Liver (tissue), 9 donors: ENCODE results near the gene TYRP1. TPM values are rescaled to one million over a fixed set of nuclear protein-coding genes. Genes with fewer than 3 reads are reported as not detected.
"Not testable (repeated sequence)": the region's sequence is repeated elsewhere in the genome, so short reads cannot be mapped to it uniquely, and the experiment has no call there.

Source experiments
- DNase-seq: peaks from one replicate; pipeline ENCODE4 v3.0.0-alpha.2; 2017; ENCODE audit warnings: low spot score
- H3K27ac ChIP-seq, 2 donors: one replicate each; pipeline ENCODE4 v1.7.0; 2013; ENCODE audit warnings: inconsistent platforms in 2 of 2, low read length in 2 of 2, control low read depth in 1 of 2, low read depth in 1 of 2, mild to moderate bottlenecking in 1 of 2
- H3K27me3 ChIP-seq, 4 donors: one replicate each; pipeline versions ENCODE4 v1.6.1 to v1.7.0; 2013; ENCODE audit warnings: low read length in 3 of 4, inconsistent platforms in 1 of 4, mild to moderate bottlenecking in 1 of 4, moderate library complexity in 1 of 4; ENCODE audit not compliant: control insufficient read depth in 4 of 4, insufficient read depth in 4 of 4
- H3K36me3 ChIP-seq, 4 donors: one replicate each; pipeline versions ENCODE4 v1.6.1 to v1.7.0; 2013; ENCODE audit warnings: low read length in 3 of 4, mild to moderate bottlenecking in 3 of 4, low read depth in 1 of 4, moderate library complexity in 1 of 4; ENCODE audit not compliant: control insufficient read depth in 4 of 4, insufficient read depth in 3 of 4
- H3K4me1 ChIP-seq, 4 donors: one replicate each; pipeline versions ENCODE4 v1.6.1 to v1.7.0; 2013; ENCODE audit warnings: low read length in 3 of 4, mild to moderate bottlenecking in 3 of 4, moderate library complexity in 1 of 4; ENCODE audit not compliant: control insufficient read depth in 4 of 4, insufficient read depth in 4 of 4
- H3K4me3 ChIP-seq, 3 donors: one replicate each; pipeline versions ENCODE4 v1.6.1 to v1.7.0; 2013; ENCODE audit warnings: low read length in 3 of 3, control low read depth in 1 of 3, low read depth in 1 of 3, mild to moderate bottlenecking in 1 of 3
- H3K9ac ChIP-seq, 2 donors: one replicate each; pipeline ENCODE4 v1.7.0; 2013; ENCODE audit warnings: low read length in 2 of 2, mild to moderate bottlenecking in 2 of 2, moderate library complexity in 2 of 2, control low read depth in 1 of 2, low read depth in 1 of 2
- H3K9me3 ChIP-seq, 4 donors: one replicate each; pipeline versions ENCODE4 v1.6.1 to v1.7.0; 2013; ENCODE audit warnings: low read length in 3 of 4; ENCODE audit not compliant: control insufficient read depth in 4 of 4
- EGR1 ChIP-seq, 2 donors: IDR thresholded peaks; 2 replicates each; pipeline ENCODE4 v1.6.1; 2016 to 2018; ENCODE audit warnings: antibody characterized with exemption in 2 of 2, low read depth in 2 of 2
- FOXA1 ChIP-seq: IDR thresholded peaks from 2 replicates; pipeline ENCODE4 v1.6.1; 2016; ENCODE audit warnings: antibody characterized with exemption
- GABPA ChIP-seq, 2 donors: IDR thresholded peaks in 1 of 2; conservative IDR thresholded peaks in 1 of 2; 2 replicates each; pipeline ENCODE4 v1.6.1; 2016; ENCODE audit warnings: antibody characterized with exemption in 2 of 2, mild to moderate bottlenecking in 1 of 2, moderate library complexity in 1 of 2
- HNF4A ChIP-seq, 2 donors: conservative IDR thresholded peaks; 2 replicates each; pipeline ENCODE4 v1.6.1; 2016; ENCODE audit warnings: antibody characterized with exemption in 2 of 2, mild to moderate bottlenecking in 2 of 2
- HNF4G ChIP-seq: IDR thresholded peaks from 2 replicates; pipeline ENCODE4 v1.6.1; 2016; ENCODE audit warnings: antibody characterized with exemption
- NR2F2 ChIP-seq: IDR thresholded peaks from 2 replicates; pipeline ENCODE4 v1.6.1; 2016; ENCODE audit warnings: antibody characterized with exemption
- RAD21 ChIP-seq, 2 donors: IDR thresholded peaks; 2 replicates each; pipeline ENCODE4 v1.6.1; 2016; ENCODE audit warnings: antibody characterized with exemption in 2 of 2, mild to moderate bottlenecking in 2 of 2
- RXRA ChIP-seq, 2 donors: IDR thresholded peaks; 2 replicates each; pipeline ENCODE4 v1.6.1; 2017 to 2018; ENCODE audit warnings: antibody characterized with exemption in 2 of 2, mild to moderate bottlenecking in 1 of 2
- SP1 ChIP-seq: IDR thresholded peaks from 2 replicates; pipeline ENCODE4 v1.6.1; 2018; ENCODE audit warnings: antibody characterized with exemption, mild to moderate bottlenecking
- TAF1 ChIP-seq: conservative IDR thresholded peaks from 2 replicates; pipeline ENCODE4 v1.6.1; 2016; ENCODE audit warnings: antibody characterized with exemption, mild to moderate bottlenecking
- YY1 ChIP-seq: IDR thresholded peaks from 2 replicates; pipeline ENCODE4 v1.6.1; 2016; ENCODE audit warnings: antibody characterized with exemption, mild to moderate bottlenecking
- WGBS: extraction: QIAGEN DNeasy Blood & Tissue Kit; methylation state at CpG from one replicate; pipeline ENCODE4 v1.1.7; 2013; 5-methylcytosine and 5-hydroxymethylcytosine counted together
- polyA plus RNA-seq, 2 donors: library from polyadenylated mRNA; stranded (reverse) in 1 of 2; unstranded in 1 of 2; fragments of 200-250 nt in 1 of 2; fragments of >200 nt in 1 of 2; fragmentation: Nextera tagmentation in 1 of 2; extraction: Ambion mirVana in 1 of 2; gene quantifications; one replicate each; pipeline versions ENCODE4 v1.2.1 to v1.2.3, GENCODE V29; 2013 to 2015
- total RNA-seq, 2 donors: library from RNA; depleted of rRNA; stranded (reverse); fragments of >200 nt; gene quantifications; one replicate each; pipeline ENCODE4 v1.2.3, GENCODE V29; 2014
- TF ChIP-seq, protein P1 (sequence below): fragments of 150-350 bp; IDR thresholded peaks from 2 replicates; pipeline ENCODE4 v1.5.1; 2017; ENCODE audit warnings: improper control_type of control experiment, low read depth, low read length; ENCODE audit not compliant: missing input control
- TF ChIP-seq, protein P2 (sequence below): IDR thresholded peaks from 2 replicates; pipeline ENCODE4 v1.6.1; 2016; ENCODE audit warnings: antibody characterized with exemption
- TF ChIP-seq, protein P3 (sequence below): IDR thresholded peaks from 2 replicates; pipeline ENCODE4 v1.6.1; 2016; ENCODE audit warnings: antibody characterized with exemption, mild to moderate bottlenecking
- donor health status: healthy.
- donor health status: healthy.
- donor health status: healthy.
- donor health status: healthy.
- donor health status: healthy.

TYRP1 gene
- total and polyA plus RNA-seq, 4 donors: 0.17 TPM; not detected in 3

DNA sequence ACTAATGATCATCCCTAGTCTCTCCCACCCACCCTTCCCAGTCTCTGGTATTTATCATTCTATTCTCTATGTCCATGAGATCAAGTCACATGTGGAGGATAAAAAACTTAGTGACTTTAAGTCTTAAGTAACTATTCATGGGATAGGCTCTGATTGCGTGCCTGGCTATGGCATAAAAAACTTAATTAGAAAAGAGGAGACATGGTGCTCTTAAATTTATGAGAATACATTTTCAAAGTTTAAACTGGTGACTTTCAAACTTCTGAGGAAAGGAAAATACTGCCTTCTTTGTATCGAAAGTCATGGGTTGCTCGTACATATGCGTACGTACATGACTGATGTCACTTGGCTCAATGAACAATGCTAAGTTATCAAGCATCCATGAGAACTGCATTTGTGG is 18.2 kb upstream of the TYRP1 start:
- no peaks in the 10 kb centered on the region for H3K9me3 ChIP-seq
- DNase-seq: no peak
- H3K27ac ChIP-seq: no peak overlapping the region
- H3K4me3 ChIP-seq: no peak overlapping the region
- H3K36me3 ChIP-seq: no peaks in the 10 kb centered on the region
- H3K27me3 ChIP-seq: peaks cover 0 to 2% (median 0%) of the 10 kb centered on the region in 4 donors
- WGBS: 92% methylated on average over 5 of the region's 5 CpGs
- H3K9ac ChIP-seq: no peak overlapping the region
- no peaks in the 10 kb centered on the region for H3K4me1 ChIP-seq
- no peak for TF ChIP-seq GABPA (IDR thresholded peaks at IDR 0.05 in 1 of 2, conservative IDR thresholded peaks at IDR 0.05 in 1 of 2)
- TF ChIP-seq FOXA1: no peak
- TF ChIP-seq, protein P1, sequence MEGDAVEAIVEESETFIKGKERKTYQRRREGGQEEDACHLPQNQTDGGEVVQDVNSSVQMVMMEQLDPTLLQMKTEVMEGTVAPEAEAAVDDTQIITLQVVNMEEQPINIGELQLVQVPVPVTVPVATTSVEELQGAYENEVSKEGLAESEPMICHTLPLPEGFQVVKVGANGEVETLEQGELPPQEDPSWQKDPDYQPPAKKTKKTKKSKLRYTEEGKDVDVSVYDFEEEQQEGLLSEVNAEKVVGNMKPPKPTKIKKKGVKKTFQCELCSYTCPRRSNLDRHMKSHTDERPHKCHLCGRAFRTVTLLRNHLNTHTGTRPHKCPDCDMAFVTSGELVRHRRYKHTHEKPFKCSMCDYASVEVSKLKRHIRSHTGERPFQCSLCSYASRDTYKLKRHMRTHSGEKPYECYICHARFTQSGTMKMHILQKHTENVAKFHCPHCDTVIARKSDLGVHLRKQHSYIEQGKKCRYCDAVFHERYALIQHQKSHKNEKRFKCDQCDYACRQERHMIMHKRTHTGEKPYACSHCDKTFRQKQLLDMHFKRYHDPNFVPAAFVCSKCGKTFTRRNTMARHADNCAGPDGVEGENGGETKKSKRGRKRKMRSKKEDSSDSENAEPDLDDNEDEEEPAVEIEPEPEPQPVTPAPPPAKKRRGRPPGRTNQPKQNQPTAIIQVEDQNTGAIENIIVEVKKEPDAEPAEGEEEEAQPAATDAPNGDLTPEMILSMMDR: no peak
- TF ChIP-seq NR2F2: no peak
- TF ChIP-seq SP1: no peak
- no peak for TF ChIP-seq TAF1
- no peak for TF ChIP-seq EGR1 (IDR thresholded peaks at IDR 0.05; ENCODE audit: low read depth in 2 of 2)
- no peak for TF ChIP-seq YY1
- TF ChIP-seq, protein P2, sequence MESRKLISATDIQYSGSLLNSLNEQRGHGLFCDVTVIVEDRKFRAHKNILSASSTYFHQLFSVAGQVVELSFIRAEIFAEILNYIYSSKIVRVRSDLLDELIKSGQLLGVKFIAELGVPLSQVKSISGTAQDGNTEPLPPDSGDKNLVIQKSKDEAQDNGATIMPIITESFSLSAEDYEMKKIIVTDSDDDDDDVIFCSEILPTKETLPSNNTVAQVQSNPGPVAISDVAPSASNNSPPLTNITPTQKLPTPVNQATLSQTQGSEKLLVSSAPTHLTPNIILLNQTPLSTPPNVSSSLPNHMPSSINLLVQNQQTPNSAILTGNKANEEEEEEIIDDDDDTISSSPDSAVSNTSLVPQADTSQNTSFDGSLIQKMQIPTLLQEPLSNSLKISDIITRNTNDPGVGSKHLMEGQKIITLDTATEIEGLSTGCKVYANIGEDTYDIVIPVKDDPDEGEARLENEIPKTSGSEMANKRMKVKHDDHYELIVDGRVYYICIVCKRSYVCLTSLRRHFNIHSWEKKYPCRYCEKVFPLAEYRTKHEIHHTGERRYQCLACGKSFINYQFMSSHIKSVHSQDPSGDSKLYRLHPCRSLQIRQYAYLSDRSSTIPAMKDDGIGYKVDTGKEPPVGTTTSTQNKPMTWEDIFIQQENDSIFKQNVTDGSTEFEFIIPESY: no peak
- no peak for TF ChIP-seq RAD21 (IDR thresholded peaks at IDR 0.05)
- TF ChIP-seq HNF4G: no peak
- TF ChIP-seq RXRA (IDR thresholded peaks at IDR 0.05): no peak
- TF ChIP-seq HNF4A (conservative IDR thresholded peaks at IDR 0.05): no peak
- TF ChIP-seq, protein P3, sequence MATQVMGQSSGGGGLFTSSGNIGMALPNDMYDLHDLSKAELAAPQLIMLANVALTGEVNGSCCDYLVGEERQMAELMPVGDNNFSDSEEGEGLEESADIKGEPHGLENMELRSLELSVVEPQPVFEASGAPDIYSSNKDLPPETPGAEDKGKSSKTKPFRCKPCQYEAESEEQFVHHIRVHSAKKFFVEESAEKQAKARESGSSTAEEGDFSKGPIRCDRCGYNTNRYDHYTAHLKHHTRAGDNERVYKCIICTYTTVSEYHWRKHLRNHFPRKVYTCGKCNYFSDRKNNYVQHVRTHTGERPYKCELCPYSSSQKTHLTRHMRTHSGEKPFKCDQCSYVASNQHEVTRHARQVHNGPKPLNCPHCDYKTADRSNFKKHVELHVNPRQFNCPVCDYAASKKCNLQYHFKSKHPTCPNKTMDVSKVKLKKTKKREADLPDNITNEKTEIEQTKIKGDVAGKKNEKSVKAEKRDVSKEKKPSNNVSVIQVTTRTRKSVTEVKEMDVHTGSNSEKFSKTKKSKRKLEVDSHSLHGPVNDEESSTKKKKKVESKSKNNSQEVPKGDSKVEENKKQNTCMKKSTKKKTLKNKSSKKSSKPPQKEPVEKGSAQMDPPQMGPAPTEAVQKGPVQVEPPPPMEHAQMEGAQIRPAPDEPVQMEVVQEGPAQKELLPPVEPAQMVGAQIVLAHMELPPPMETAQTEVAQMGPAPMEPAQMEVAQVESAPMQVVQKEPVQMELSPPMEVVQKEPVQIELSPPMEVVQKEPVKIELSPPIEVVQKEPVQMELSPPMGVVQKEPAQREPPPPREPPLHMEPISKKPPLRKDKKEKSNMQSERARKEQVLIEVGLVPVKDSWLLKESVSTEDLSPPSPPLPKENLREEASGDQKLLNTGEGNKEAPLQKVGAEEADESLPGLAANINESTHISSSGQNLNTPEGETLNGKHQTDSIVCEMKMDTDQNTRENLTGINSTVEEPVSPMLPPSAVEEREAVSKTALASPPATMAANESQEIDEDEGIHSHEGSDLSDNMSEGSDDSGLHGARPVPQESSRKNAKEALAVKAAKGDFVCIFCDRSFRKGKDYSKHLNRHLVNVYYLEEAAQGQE: no peak

DNA sequence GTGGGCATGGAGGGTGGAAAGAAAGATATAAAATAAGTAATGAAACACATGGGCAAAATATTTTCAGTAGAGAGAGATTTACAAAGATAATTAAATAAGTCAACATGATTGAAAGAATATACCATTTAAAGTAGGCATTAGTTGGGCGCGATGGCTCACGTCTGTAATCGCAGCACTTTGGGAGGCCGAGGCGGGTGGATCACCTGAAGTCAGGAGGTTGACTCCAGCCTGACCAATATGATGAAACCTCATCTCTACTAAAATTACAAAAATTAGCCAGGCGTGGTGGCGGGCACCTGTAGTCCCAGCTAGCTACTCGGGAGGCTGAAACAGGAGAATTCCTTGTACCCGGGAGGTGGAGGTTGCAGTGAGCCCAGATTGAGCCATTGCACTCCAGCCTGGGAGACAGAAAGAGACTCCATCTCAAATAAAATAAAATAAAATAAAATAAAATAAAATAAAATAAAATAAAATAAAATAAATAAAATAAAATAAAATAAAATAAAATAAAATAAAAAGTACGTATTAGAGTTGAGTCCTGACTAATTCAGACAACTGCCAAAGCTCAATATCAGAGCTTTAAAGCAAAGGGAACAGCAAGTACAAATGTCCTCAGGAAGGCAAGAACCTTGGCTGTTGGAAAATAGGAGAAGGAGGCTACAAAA is 15.6 kb upstream of the TYRP1 start:
- not testable (repeated sequence) for H3K4me1 ChIP-seq, H3K27ac ChIP-seq, H3K9me3 ChIP-seq, H3K9ac ChIP-seq, H3K4me3 ChIP-seq, H3K27me3 ChIP-seq, H3K36me3 ChIP-seq, DNase-seq
- 89% methylated on average over 11 of the region's 11 CpGs for WGBS
